ENCODE results near the gene DNASE1L3. TPM values are rescaled to one million over a fixed set of nuclear protein-coding genes. Genes with fewer than 3 reads are reported as not detected.

The DNASE1L3 gene
- total and polyA plus RNA-seq, 2 of the 13 experiments (the other 11 are each of a cell fraction or from before 2014, with no cell fraction given) = 0.86 to 1.7 TPM

GRCh38 chr3:58192069-58192468, 18.7 kb downstream of the DNASE1L3 start:
- CTCF ChIA-PET (ENCODE audit: low intra/inter-chr PET ratio, low total read pairs) = no interaction called here
- no peak for ATAC-seq
- Histone ChIP-seq H3K36me3 (replicated peaks in 1 of 2; ENCODE audit: control insufficient read depth in 1 of 2, insufficient read depth in 2 of 2, low read length in 2 of 2) (no peaks in the 10 kb centered on the region), H3K27me3 (ENCODE audit: control insufficient read depth in 1 of 2, insufficient read depth in 2 of 2, low read length in 2 of 2) (no peaks in the 10 kb centered on the region), H3K27ac (ENCODE audit: extremely low read length, insufficient read depth, low read length) (peak overlapping the region; percentile 84), H2AFZ (ENCODE audit: low read length) (no peak overlapping the region), H3K4me3 (replicated peaks in 1 of 3; ENCODE audit: insufficient read depth in 1 of 3, low read depth in 2 of 3, low read length in 3 of 3) (no peak overlapping the region), H3K4me1 (ENCODE audit: insufficient read depth, low read length) (peaks cover 88% of the 10 kb centered on the region), H3K79me2 (ENCODE audit: insufficient read depth, low read length) (no peaks in the 10 kb centered on the region), H3K9me3 (ENCODE audit: low read length) (no peaks in the 10 kb centered on the region), H3K9ac (ENCODE audit: insufficient read depth, low read depth, low read length) (no peak overlapping the region), H3K4me2 (ENCODE audit: low read depth, low read length) (peak overlapping the region; percentile 25), H4K20me1 (ENCODE audit: insufficient read depth, low read length) (no peaks in the 10 kb centered on the region)
- in situ Hi-C loops (cut with HindIII; ENCODE audit: extremely low pct_ligation_motif_present, low pct_unique_long_range_greater_than_20kb) (no loop called here), intact Hi-C loops (cut with micrococcal nuclease; ENCODE audit: unreplicated experiment) (loop anchor here (2.0 kb wide), 1 partner anchor 115 kb away; the partner anchor contains the start of genes HTD2 and RPP14)
- no peak for DNase-seq (ENCODE audit: low spot score)
- 92% methylated on average over 3 of the region's 5 CpGs for WGBS (ENCODE audit: low lambda C conversion rate)
- no peak for FAIRE-seq
- no TSS peak for BruUV-seq (replicated peaks)
- TF ChIP-seq, protein P1, sequence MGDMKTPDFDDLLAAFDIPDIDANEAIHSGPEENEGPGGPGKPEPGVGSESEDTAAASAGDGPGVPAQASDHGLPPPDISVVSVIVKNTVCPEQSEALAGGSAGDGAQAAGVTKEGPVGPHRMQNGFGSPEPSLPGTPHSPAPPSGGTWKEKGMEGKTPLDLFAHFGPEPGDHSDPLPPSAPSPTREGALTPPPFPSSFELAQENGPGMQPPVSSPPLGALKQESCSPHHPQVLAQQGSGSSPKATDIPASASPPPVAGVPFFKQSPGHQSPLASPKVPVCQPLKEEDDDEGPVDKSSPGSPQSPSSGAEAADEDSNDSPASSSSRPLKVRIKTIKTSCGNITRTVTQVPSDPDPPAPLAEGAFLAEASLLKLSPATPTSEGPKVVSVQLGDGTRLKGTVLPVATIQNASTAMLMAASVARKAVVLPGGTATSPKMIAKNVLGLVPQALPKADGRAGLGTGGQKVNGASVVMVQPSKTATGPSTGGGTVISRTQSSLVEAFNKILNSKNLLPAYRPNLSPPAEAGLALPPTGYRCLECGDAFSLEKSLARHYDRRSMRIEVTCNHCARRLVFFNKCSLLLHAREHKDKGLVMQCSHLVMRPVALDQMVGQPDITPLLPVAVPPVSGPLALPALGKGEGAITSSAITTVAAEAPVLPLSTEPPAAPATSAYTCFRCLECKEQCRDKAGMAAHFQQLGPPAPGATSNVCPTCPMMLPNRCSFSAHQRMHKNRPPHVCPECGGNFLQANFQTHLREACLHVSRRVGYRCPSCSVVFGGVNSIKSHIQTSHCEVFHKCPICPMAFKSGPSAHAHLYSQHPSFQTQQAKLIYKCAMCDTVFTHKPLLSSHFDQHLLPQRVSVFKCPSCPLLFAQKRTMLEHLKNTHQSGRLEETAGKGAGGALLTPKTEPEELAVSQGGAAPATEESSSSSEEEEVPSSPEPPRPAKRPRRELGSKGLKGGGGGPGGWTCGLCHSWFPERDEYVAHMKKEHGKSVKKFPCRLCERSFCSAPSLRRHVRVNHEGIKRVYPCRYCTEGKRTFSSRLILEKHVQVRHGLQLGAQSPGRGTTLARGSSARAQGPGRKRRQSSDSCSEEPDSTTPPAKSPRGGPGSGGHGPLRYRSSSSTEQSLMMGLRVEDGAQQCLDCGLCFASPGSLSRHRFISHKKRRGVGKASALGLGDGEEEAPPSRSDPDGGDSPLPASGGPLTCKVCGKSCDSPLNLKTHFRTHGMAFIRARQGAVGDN (CRISPR knock-in tag; IDR thresholded peaks at IDR 0.05) = peak; percentile 47
- no peak for TF ChIP-seq ZFP36 (IDR thresholded peaks at IDR 0.05; ENCODE audit: borderline replicate concordance, low read depth, low read length, partially characterized antibody)
- POLR2A ChIA-PET = interaction anchor here (1.5 to 1.8 kb wide), 2 partner anchors 17 to 114 kb away, joined by 3 to 10 read pairs; partner anchors contain the start of genes HTD2 and RPP14
